ENCODE measurements around the gene MDGA2.
"Not testable (repeated sequence)": the region's sequence is repeated elsewhere in the genome, so short reads cannot be mapped to it uniquely, and the experiment has no call there.

Gene MDGA2

DNA sequence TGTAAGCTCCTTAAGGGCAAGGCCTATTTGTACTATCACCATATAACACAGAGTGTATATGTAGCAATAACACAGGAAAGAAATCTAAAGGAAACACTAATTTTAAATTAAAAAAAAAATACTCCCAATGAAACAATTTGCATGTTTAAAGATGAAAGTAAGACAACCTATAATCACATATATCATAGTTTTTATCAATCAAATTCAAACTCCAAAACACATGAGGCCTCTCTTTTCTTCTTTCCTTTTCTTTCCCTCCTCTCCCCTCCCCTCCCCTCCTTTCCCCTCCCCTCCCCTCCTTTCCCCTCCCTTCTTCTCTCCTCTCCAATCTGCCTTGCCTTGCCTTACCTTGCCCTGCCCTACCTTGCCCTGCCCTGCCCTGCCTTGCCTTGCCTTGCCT, 618.0 kb downstream of the MDGA2 start:
- DNase-seq: no peak

- no peak for DNase-seq
Observed at GRCh38 chr14:47044841-47045240, 630.6 kb downstream of the MDGA2 start.

DNA sequence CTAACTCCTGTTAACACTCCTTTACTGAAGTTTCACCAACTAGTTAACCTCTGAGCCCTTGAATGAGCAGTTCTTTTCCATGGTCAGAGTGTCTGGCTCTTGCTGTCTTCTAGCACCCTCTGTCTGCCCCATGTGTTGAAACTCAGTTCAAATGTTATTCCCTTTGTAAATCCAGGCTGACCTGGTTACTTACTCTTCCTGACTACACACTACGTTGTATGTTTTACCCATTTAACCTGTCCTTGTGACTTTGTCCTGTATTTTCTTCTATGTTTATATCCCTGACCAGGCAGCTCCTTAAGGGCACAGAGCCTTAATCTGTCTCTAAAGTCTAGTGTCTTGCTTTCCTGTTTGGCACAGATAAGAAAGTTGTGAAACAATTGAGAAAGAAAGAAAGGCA, 634.9 kb downstream of the MDGA2 start:
- DNase-seq: no peak

- DNase-seq: no peak
Observed at GRCh38 chr14:47039336-47039735, 636.1 kb downstream of the MDGA2 start.

- DNase-seq: no peak
Observed at GRCh38 chr14:47022721-47023120, 652.7 kb downstream of the MDGA2 start.

- no peak for DNase-seq
Observed at GRCh38 chr14:47020500-47020899, 654.9 kb downstream of the MDGA2 start.

GRCh38 chr14:47012533-47013280, 662.7 kb downstream of the MDGA2 start:
- no peak for DNase-seq

- DNase-seq: no peak
Observed at GRCh38 chr14:47009615-47010014, 665.8 kb downstream of the MDGA2 start.

GRCh38 chr14:47008732-47009131, 666.7 kb downstream of the MDGA2 start:
- DNase-seq: no peak

GRCh38 chr14:46999661-47000060, 675.7 kb downstream of the MDGA2 start:
- DNase-seq: no peak

- DNase-seq: no peak
Observed at GRCh38 chr14:46989566-46989965, 685.8 kb downstream of the MDGA2 start.

- no peak for DNase-seq
Observed at GRCh38 chr14:46988312-46988711, 687.1 kb downstream of the MDGA2 start.

DNA sequence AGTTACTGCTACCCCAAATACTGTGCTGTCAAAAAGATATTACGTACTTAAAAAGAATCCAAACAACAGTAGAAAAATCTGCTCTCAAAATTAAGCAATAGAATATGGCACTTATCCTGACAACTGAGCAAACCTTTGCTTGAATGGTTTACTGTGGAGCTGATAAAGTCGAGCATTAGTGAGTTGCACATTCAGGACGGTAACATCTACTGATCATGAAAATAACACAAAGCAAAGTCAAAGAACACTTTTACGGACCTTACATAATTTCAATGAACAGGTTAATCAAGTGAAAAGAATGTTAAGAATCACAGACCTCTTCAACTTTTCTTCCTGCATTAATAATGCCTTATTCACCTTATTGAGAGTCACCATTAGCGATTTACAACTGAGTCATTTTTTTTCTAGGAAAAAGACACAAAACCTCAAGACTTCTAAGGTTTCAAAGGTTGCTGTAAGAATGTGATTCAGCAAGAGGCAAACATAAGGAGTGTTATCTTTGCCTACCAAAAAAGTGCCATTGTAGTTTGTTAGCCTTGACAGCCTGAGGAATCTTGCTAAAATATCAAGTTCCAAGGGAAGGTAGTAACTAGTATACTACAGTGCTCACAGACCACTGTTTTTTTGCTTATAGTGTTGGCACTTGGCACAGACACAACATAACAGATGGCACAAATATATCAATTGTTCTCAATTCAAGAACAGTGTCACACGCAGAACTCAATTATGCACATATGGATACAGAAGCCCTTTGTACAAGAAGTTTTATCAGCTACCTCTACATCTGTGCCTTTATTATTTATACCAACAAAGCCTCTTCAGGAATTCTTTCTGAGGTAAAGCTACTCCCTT, 689.6 kb downstream of the MDGA2 start:
- no peak for DNase-seq

DNA sequence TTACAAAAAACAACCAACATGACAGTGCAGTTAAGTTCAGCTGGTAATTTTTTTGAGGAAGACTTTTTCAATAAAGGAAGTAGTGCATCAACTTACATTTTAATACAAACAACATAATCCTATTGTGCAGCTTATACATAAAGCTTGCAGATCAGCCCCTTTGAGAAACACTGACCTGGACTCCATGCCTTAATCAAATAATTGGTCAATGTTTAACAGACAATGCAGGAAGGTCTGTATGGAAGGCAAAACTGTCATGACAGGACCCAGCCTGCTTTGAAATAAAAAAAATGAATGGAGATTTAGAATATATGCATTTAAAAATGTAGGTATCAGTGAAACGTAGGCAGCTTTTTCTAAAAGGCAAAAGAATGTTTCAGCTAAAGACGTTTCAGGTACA, 702.1 kb downstream of the MDGA2 start:
- no peak for DNase-seq

DNA sequence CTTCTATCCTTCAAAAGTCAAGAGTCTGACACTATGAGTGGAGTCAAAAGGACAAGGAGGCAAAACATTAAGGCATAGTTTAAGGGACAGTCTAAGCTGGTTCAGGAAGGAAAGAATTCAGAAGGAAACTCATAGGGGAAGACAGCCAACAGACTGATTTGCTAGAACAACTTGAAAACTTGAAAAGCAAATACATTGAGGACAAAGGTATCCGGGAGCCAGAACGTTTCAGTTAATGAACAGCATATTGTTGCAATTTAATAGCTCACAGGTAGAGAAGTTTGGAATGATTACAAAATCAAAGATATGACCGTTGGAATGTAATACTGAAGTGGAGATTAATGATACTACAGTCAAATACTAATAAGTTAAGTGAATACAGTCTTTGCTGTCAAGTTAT, 711.0 kb downstream of the MDGA2 start:
- no peak for DNase-seq

DNA sequence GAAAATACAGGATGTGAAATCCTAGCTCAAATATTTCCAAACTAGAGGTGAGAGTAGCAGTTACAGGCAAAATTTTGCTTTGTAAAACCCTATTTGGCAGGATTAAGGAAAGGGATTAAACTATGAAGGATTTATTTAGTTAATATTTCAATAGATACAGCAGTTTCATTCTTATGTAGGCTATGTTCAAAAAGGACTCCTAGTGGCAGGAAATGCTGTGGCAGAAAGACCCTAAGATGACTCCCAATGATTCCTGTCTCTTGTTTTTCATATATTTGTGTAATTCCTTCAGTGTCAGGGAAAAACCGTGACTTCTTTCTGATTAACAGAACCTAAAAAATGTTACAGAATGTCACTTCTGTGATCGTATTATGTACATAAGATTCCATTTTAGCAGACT, 724.3 kb downstream of the MDGA2 start:
- no peak for DNase-seq

DNA sequence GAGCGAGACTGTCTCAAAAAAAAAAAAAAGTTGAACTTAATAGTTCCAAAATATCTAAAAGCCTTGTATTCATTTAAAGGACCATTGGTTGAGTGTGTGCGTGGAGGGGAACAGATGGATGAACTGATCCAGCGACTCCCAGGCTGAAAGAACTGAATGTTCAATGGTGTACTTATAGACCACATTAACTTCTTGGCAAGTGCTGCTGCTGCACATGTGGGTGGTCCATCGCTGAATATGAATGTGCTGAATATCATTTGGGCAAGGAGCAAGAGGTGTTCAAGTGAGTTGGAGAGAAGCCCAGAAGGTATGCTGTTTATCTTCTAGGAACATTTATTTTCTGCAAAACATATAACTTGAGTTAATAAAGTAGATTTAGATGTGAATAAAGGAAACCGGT, 734.8 kb downstream of the MDGA2 start:
- no peak for DNase-seq

- DNase-seq: no peak
Observed at GRCh38 chr14:46920542-46920941, 754.9 kb downstream of the MDGA2 start.

DNA sequence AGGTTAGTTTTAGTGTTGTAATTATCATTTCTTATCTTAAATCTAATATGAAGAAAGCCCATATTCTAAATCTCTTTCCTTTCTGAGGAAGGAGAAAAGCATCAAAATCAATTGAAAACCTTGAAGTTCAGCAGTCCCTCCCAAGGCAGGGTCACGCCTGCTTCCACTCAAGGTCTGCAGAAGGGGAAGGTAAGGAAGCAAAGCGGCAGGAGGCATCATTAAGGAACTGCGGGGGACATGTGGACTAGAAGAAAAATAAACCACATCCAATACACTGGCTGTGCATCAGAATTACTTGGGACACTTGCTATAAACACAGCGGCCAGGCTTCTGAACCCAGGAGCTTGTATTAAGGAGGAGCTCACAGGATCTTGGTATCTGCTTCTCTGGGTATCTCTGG, 759.9 kb downstream of the MDGA2 start:
- DNase-seq: not testable (repeated sequence)

- DNase-seq: no peak
Observed at GRCh38 chr14:46902837-46903236, 772.6 kb downstream of the MDGA2 start.

DNA sequence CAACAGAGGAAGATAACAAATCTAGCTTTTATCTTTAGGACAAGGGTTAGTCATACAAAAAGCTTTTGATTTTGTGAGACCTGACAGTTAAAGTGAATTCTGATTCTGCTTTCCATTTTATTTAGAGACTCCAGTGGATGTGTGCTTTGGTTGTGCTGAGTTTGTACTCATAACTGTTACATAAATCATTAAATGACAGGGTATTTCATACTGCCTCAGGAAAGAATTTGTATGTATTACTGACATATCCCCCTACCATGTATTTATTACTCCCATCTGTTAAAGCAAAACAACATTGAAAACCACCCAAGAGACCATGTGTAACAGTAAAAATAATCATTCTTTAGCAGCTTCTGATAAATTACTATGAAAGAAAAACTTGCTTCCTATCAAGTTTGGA, 780.9 kb downstream of the MDGA2 start:
- no peak for DNase-seq

- no peak for DNase-seq
Observed at GRCh38 chr14:46887144-46887543, 788.3 kb downstream of the MDGA2 start.

GRCh38 chr14:46885566-46885965, 789.8 kb downstream of the MDGA2 start:
- DNase-seq: no peak

- DNase-seq: no peak
Observed at GRCh38 chr14:46861753-46862152, 813.7 kb downstream of the MDGA2 start.
